ENCODE results near the gene DET1.
"Not testable (repeated sequence)": the region's sequence is repeated elsewhere in the genome, so short reads cannot be mapped to it uniquely, and the experiment has no call there.

The DET1 gene

DNA sequence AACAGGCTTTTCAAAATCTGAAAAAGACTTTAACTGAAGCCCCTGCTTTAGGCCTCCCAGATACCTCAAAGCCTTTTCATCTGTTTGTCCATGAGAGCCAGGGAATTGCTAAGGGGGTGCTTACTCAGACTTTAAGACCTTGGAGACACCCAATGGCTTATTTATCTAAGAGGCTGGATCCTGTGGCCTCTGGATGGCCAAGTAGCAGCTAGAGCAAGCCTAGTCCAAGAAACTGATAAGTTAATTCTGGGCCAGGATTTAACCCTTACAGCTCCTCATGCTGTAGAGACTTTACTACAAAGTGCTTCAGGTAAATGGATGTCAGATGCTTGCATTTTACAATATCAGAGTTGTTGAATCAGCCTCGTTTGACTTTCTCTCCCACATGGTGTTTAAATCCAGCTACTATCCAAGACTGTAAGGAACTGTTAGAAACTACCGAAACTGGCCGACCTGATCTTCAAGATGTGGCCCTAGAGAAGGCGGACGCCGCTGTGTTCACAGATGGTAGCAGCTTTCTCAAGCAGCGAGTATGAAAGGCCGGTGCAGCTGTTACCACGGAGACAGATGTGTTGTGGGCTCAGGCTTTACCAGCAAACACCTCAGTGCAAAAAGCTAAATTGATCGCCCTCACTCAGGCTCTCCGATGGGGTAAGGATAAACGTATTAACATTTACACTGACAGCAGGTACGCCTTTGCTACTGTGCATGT, 3.3 kb downstream of the DET1 start:
- Histone ChIP-seq H3K9ac (ENCODE audit: insufficient read length, low read depth) (no peak overlapping the region), H3K9me3 (ENCODE audit: insufficient read depth, low read length) (no peaks in the 10 kb centered on the region), H3K27me3 (ENCODE audit: insufficient read depth, insufficient read length) (no peaks in the 10 kb centered on the region), H3K4me3 (ENCODE audit: insufficient read length, low read depth) (no peak overlapping the region), H3K36me3 (ENCODE audit: insufficient read depth, insufficient read length, low read length) (peaks cover 9% of the 10 kb centered on the region), H3K4me1 (ENCODE audit: insufficient read depth, insufficient read length) (peaks cover 12% of the 10 kb centered on the region)
- TF ChIP-seq SUZ12 (IDR thresholded peaks at IDR 0.05; ENCODE audit: extremely low read depth, insufficient read depth, insufficient read length) (no peak), YY1 (IDR thresholded peaks at IDR 0.05; ENCODE audit: insufficient read depth, insufficient read length) (no peak), ZNF274 (IDR thresholded peaks at IDR 0.05; ENCODE audit: low read depth, low read length) (no peak)
- DNase-seq (ENCODE audit: low read depth, low spot score), result no peak

DNA sequence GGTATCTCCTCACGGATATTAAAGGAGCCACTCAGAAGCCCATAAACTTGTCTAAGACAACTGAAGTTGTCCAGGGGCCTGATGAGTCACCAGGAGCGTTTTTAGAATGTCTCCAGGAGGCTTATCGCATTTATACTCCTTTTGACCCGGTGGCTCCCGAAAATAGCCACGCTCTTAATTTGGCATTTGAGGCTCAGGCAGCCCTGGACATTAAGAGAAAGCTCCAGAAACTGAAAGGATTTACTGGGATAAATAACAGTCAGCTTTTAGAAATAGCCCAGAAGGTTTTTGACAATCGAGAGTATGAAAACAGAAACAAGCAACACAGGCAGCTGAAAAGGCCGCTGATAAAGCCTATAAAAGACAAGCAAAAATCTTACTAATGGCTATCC, 4.1 kb downstream of the DET1 start:
- Histone ChIP-seq H3K9ac (ENCODE audit: insufficient read length, low read depth) (no peak overlapping the region), H3K9me3 (ENCODE audit: insufficient read depth, low read length) (no peaks in the 10 kb centered on the region)
- TF ChIP-seq SUZ12 (IDR thresholded peaks at IDR 0.05; ENCODE audit: extremely low read depth, insufficient read depth, insufficient read length), result no peak
- TF ChIP-seq YY1 (IDR thresholded peaks at IDR 0.05; ENCODE audit: insufficient read depth, insufficient read length), result no peak
- TF ChIP-seq ZNF274 (IDR thresholded peaks at IDR 0.05; ENCODE audit: low read depth, low read length), result no peak

DNA sequence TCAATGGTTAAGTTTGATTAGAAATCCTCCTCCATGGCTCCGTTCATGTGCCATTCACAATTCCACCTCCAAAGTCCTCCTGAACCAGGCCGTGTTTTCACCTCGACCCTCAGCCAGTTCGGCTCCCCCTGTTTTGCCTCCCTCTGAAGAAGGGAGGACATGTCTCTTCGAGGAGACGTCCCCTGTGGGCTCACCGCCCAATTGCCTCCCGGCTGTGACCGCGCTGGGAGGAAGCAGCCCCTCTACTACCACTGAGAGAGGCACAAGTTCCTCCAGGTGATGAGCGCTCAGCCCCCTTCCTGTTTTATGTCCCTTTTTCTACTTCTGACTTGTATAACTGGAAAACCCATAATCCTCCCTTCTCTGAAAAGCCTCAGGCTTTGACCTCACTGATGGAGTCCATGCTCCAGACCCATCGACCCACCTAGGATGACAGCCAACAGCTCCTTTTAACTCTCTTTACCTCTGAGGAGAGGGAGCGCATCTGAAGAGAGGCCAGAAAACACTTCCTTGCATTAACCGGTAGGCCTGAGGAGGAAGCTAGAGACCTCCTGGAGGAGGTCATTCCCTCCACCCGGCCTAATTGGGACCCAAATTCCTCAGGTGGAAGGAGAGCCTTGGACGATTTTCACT, 4.7 kb downstream of the DET1 start:
- TF ChIP-seq SUZ12 (IDR thresholded peaks at IDR 0.05; ENCODE audit: extremely low read depth, insufficient read depth, insufficient read length) (no peak), YY1 (IDR thresholded peaks at IDR 0.05; ENCODE audit: insufficient read depth, insufficient read length) (no peak), ZNF274 (IDR thresholded peaks at IDR 0.05; ENCODE audit: low read depth, low read length) (no peak)
- peaks cover 9% of the 10 kb centered on the region for H3K36me3 ChIP-seq (ENCODE audit: insufficient read depth, insufficient read length, low read length)
- H3K9me3 ChIP-seq (ENCODE audit: insufficient read depth, low read length), result no peaks in the 10 kb centered on the region
- H3K27me3 ChIP-seq (ENCODE audit: insufficient read depth, insufficient read length), result no peaks in the 10 kb centered on the region
- H3K4me1 ChIP-seq (ENCODE audit: insufficient read depth, insufficient read length), result peaks cover 15% of the 10 kb centered on the region
- H3K4me3 ChIP-seq (ENCODE audit: insufficient read length, low read depth), result no peak overlapping the region
- DNase-seq (ENCODE audit: low read depth, low spot score), result no peak
- H3K9ac ChIP-seq (ENCODE audit: insufficient read length, low read depth), result no peak overlapping the region

More for the DNA sequence above, 4.1 kb downstream of the DET1 start:
- peaks cover 9% of the 10 kb centered on the region for H3K36me3 ChIP-seq (ENCODE audit: insufficient read depth, insufficient read length, low read length)
- peaks cover 15% of the 10 kb centered on the region for H3K4me1 ChIP-seq (ENCODE audit: insufficient read depth, insufficient read length)
- H3K27me3 ChIP-seq (ENCODE audit: insufficient read depth, insufficient read length), result no peaks in the 10 kb centered on the region
- no peak for DNase-seq (ENCODE audit: low read depth, low spot score)
- H3K4me3 ChIP-seq (ENCODE audit: insufficient read length, low read depth), result no peak overlapping the region

DNA sequence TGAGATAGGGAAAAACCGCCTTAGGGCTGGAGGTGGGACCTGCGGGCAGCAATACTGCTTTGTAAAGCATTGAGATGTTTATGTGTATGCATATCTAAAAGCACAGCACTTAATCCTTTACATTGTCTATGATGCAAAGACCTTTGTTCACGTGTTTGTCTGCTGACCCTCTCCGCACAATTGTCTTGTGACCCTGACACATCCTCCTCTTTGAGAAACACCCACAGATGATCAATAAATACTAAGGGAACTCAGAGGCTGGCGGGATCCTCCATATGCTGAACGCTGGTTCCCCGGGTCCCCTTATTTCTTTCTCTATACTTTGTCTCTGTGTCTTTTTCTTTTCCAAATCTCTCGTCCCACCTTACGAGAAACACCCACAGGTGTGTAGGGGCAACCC, 5.4 kb downstream of the DET1 start:
- H3K9ac ChIP-seq (ENCODE audit: insufficient read length, low read depth), result not testable (repeated sequence)

DNA sequence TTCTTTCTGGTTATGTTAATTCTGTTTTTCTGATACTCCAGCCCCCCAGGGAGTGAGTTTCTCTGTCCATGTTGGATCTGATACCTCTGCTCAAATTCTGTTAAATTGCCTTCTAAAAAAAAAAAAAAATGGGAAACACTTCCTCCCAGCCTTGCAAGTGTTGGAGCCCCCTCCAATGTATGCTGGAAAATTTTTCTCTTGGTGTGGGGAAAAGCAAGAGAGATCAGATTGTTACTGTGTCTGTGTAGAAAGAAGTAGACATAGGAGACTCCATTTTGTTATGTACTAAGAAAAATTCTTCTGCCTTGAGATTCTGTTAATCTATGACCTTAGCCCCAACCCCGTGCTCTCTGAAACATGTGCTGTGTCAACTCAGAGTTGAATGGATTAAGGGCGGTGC, 6.1 kb downstream of the DET1 start:
- H3K9ac ChIP-seq (ENCODE audit: insufficient read length, low read depth), result peak overlapping the region; percentile 43

More for the DNA sequence above, 5.4 kb downstream of the DET1 start:
- not testable (repeated sequence) for H3K36me3 ChIP-seq (ENCODE audit: insufficient read depth, insufficient read length, low read length); DNase-seq (ENCODE audit: low read depth, low spot score); H3K4me3 ChIP-seq (ENCODE audit: insufficient read length, low read depth); H3K27me3 ChIP-seq (ENCODE audit: insufficient read depth, insufficient read length); H3K9me3 ChIP-seq (ENCODE audit: insufficient read depth, low read length)
- H3K4me1 ChIP-seq (ENCODE audit: insufficient read depth, insufficient read length), result peaks cover 15% of the 10 kb centered on the region

DNA sequence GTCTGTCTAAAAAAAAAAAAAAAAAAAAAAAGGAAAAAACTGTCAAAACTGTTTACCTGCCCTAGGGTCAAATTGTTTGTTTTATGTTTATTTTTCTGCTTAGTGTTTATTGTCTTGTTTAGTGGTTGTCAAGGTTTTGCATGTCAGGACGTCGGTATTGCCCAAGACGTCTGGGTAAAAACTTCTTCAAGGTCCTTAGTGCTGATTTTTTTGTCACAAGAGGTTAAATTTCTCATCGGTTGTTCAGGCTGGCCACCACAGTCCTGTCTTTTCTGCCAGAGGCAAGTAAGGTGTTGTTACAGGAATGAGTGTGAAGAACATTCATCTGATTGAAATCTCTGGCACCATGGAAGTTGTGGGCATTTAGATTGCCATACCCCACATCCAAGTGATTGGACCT, 7.0 kb downstream of the DET1 start:
- Histone ChIP-seq H3K36me3 (ENCODE audit: insufficient read depth, insufficient read length, low read length) (peaks cover 7% of the 10 kb centered on the region), H3K4me1 (ENCODE audit: insufficient read depth, insufficient read length) (peaks cover 15% of the 10 kb centered on the region), H3K9ac (ENCODE audit: insufficient read length, low read depth) (no peak overlapping the region), H3K9me3 (ENCODE audit: insufficient read depth, low read length) (no peaks in the 10 kb centered on the region), H3K27me3 (ENCODE audit: insufficient read depth, insufficient read length) (no peaks in the 10 kb centered on the region), H3K4me3 (ENCODE audit: insufficient read length, low read depth) (no peak overlapping the region)
- no peak for TF ChIP-seq SUZ12 (IDR thresholded peaks at IDR 0.05; ENCODE audit: extremely low read depth, insufficient read depth, insufficient read length)
- TF ChIP-seq YY1 (IDR thresholded peaks at IDR 0.05; ENCODE audit: insufficient read depth, insufficient read length), result no peak
- TF ChIP-seq ZNF274 (IDR thresholded peaks at IDR 0.05; ENCODE audit: low read depth, low read length), result no peak
- DNase-seq (ENCODE audit: low read depth, low spot score), result no peak

More for the DNA sequence above, 6.1 kb downstream of the DET1 start:
- DNase-seq (ENCODE audit: low read depth, low spot score); H3K4me3 ChIP-seq (ENCODE audit: insufficient read length, low read depth); H3K27me3 ChIP-seq (ENCODE audit: insufficient read depth, insufficient read length); H3K9me3 ChIP-seq (ENCODE audit: insufficient read depth, low read length); H3K36me3 ChIP-seq (ENCODE audit: insufficient read depth, insufficient read length, low read length): not testable (repeated sequence)
- peaks cover 15% of the 10 kb centered on the region for H3K4me1 ChIP-seq (ENCODE audit: insufficient read depth, insufficient read length)

DNA sequence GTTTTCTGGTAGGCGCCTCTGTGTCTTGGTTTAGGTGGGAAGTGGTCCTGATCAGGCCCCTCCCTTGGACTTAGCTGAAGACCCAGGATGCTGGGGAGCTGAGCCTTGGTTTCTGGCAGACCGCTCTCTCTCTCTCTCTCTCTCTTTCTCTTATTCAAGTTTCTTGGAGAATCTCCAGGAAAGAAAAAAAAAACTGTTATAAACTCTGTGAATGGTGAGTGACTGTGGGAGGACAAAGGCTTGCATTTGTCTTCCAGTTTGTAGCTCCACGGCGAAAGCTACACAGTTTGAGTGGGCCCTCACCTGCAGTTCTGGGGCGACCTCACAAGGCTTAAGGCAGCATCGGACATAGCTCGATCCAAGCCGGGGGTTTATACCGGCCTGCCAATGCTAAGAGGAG, 7.5 kb downstream of the DET1 start:
- H3K4me1 ChIP-seq (ENCODE audit: insufficient read depth, insufficient read length), result peaks cover 15% of the 10 kb centered on the region
- no peaks in the 10 kb centered on the region for H3K27me3 ChIP-seq (ENCODE audit: insufficient read depth, insufficient read length)
- DNase-seq (ENCODE audit: low read depth, low spot score), result no peak
- H3K36me3 ChIP-seq (ENCODE audit: insufficient read depth, insufficient read length, low read length), result peaks cover 5% of the 10 kb centered on the region
- H3K9me3 ChIP-seq (ENCODE audit: insufficient read depth, low read length), result no peaks in the 10 kb centered on the region
- no peak overlapping the region for H3K9ac ChIP-seq (ENCODE audit: insufficient read length, low read depth)
- TF ChIP-seq SUZ12 (IDR thresholded peaks at IDR 0.05; ENCODE audit: extremely low read depth, insufficient read depth, insufficient read length), result no peak
- no peak for TF ChIP-seq ZNF274 (IDR thresholded peaks at IDR 0.05; ENCODE audit: low read depth, low read length)
- TF ChIP-seq YY1 (IDR thresholded peaks at IDR 0.05; ENCODE audit: insufficient read depth, insufficient read length), result no peak
- H3K4me3 ChIP-seq (ENCODE audit: insufficient read length, low read depth), result no peak overlapping the region

All from NT2/D1 (cell line).